ENCODE measurements around the gene ABHD17B.
"Not testable (repeated sequence)": the region's sequence is repeated elsewhere in the genome, so short reads cannot be mapped to it uniquely, and the experiment has no call there.

Gene ABHD17B

GRCh38 chr9:71915495-71915894 is 4.5 kb upstream of the ABHD17B start:
- DNase-seq = no peak

DNA sequence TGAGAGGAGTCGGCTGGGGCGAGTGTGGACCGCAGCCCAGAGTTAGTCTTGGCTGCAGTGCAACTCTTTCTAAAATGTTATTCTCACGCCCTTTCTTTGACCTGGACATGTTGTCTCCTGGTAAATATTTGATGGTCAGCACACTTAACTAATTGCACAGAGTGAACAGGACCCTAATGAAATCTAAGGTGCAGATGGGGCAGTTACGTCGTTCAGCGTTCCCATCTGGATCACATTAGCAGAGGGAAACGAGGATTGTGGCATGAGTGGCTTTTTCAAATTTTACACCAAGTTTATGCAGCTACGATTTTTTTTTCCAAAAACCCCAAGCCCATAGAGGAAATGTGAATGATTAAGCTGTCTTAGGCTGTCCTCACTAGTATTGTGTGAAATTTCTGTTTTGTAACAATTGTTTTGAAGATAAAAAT is 929 bp upstream of the ABHD17B start:
- DNase-seq = no peak

- DNase-seq = peak in 1 of 5 donors; percentile 7
Observed at GRCh38 chr9:71910650-71911060, 338 bp downstream of the ABHD17B start.

- DNase-seq = peak in 4 of 5 donors; percentile 14 to 39 (median 21)
Observed at GRCh38 chr9:71909887-71910649, 925 bp downstream of the ABHD17B start.

GRCh38 chr9:71908825-71909224 is 2.2 kb downstream of the ABHD17B start:
- DNase-seq = no peak

GRCh38 chr9:71904076-71904475 is 6.9 kb downstream of the ABHD17B start:
- no peak for DNase-seq

- DNase-seq = no peak
Observed at GRCh38 chr9:71901695-71902597, 9.0 kb downstream of the ABHD17B start.

DNA sequence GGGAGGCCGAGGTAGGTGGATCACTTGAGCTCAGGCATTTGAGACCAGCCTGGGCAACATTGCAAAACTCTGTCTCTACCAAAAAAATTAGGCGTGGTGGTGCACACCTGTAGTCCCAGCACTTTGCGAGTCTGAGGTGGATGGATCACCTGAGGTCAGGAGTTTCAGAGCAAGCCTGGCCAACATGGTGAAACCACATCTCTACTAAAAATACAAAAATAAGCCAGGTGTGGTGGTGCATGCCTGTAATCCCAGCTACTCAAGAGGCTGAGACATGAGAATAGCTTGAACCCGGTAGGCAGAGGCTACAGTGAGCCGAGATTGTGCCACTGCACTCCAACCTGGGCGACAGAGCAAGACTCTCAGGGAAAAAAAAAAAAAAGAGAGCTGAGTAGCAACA is 12.2 kb downstream of the ABHD17B start:
- not testable (repeated sequence) for DNase-seq

DNA sequence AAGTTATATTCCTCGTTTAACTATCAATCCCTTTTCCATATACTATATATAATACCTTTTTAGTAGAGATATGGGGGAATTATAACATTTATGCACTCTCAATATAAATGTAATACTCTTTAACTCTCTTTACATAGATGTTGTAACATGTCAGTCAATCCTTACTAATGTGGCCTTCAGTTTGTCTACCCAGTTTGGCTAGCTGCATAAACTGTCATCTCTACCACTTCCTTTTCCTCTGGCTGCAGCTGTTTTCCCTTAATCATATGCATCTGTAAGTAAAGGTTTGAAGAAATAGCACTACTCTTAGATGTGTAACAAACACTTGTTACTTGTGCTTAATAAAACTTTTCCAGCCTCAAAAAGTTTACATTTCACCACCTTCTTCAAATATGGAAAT is 13.4 kb downstream of the ABHD17B start:
- peak in 1 of 5 donors; percentile 82 for DNase-seq

DNA sequence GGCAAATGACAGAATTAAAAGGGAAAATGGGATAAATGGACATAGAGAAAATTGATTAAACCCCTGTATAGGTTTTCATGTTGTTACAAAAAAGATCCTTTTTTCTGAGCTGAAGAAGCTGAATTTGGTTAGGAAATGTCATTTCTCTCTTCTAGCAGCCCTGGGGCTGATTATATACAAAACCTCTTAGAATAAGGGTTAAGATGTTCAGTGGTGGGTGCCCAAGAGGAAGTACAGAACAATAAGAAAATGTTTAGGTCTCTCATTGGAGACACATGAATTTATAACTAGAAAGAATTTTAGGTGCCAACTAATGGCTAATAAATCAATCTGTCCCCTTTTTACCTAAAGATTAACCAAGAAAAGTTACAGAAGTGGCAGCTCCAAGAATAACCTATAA is 14.2 kb downstream of the ABHD17B start:
- no peak for DNase-seq

- DNase-seq = peak in 1 of 5 donors; percentile 28
Observed at GRCh38 chr9:71895955-71896354, 15.0 kb downstream of the ABHD17B start.

DNA sequence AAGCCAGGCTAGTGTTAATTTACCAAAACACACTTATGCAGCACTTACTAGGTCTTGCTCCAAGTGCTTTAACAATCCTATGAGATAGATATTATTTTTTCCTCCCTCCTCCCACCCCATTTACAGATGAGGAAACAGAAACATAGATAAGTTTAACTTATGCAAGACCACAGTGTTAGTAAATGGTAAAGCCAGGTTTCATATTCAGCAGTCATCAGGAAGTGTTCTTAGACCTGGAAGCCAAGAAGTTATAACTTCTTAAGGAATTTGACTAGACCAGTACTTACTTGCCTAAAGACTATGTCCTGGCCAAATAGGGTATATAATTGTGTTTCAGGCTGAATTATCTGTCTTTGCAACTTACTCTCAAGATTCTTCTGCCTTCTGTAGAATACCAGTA is 15.9 kb downstream of the ABHD17B start:
- peak in 1 of 5 donors; percentile 25 for DNase-seq

DNA sequence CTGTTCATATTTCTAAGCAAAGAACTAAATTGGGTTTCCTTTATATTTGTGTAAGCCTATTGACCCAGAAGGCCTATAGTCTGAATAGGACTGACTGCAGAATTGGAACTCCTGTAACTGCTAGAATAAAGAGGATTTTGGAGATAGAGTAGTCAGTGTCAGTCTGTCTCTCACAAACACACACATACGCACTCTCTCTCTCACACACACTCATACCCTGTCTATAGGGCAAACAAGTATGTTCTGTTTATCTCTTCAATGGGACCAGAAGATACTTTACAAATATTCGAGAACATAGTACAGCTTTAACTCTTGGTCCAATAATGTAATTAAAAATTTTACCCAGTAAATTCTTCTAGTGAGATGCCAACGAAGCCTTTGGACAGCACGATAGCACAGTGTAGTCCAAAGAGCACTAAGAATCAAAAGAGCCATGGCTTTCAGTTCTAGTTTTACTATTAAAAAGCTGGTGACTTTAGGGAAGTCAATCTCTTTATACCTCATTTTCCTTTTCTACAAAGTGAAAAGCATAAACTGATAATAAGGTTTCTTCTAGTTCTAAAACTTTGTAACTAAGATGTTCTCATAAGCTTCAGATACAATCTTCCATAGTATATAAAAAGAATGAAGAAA is 19.3 kb downstream of the ABHD17B start:
- DNase-seq = no peak

DNA sequence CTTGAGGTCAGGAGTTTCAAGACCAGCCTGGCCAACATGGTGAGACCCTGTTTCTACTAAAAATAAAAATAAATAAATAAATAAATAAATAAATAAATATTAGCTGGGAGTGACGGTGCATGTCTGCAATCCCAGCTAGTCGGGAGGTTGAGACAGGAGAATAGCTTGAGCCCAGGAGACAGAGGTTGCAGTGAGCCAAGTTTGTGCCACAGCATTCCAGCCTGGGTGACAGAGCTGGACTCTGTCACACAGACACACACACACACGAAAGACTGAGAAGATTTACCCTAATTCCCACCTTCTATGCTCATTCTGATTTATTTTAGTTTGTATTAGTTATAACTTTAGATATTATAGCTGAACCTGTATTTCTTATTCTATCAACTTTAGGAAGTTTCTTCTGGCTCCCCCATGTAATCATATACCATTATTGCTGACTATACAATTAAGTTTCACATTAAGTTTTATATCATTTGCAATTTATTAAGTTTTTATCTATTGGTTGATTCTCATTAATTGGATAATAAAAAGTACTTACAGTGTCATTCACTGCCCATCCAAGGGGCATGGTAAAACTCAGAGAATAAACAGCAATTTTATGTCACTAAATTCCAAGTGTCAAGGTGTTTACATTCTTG is 20.8 kb downstream of the ABHD17B start:
- no peak for DNase-seq

DNA sequence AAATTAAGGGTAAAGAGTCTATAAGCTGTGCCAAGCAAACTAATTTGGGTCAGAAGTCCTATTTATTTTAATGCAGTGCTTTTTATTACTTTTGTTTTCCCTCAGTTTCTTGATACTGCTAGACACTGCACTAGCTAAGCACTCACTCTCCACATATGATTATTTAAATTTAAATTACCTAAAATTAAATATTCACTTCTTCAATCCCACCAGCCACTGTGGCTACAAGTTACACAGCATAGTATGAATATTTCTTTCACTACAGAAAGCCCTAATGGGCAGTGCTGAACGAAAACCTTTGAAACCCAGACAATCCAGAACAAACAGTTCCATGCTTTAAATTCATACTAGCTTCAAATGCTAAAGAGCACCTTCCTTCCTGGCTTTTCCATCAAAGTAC is 23.6 kb downstream of the ABHD17B start:
- DNase-seq = no peak

DNA sequence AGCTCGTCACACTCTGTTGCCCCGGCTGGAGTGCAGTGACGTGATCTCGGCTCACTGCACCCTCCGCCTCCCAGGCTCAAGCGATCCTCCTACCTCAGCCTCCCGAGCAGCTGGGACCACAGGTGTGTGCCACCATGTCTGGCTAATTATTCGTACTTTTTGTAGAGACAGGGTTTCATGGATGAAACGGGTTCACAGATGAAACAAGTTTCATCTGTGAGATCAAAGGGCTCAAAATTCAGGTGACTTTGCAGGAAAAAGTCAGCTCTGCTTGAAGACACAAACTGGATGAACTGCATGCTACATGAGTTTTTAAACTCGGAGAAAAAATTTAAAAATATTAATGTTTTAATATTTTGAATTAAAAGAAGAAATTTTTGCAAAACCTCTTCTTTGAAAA is 24.5 kb downstream of the ABHD17B start:
- DNase-seq = no peak

DNA sequence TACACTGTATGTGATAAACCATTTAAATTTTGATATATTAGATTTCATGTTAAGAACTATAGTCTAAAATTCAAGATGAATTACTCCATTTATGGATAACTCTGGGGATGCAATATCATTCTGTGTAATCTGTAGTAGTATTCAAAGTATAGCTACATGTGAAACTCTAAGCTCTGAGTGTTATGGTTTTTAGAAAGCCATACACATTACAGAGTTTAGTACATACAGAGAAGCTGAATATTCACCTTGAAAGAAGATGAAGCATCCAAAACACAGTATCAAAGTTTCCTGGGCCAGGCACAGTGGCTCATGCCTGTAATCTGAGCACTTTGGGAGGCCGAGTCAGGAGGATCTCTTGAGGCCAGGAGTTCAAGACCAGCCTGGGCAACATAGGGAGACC is 25.0 kb downstream of the ABHD17B start:
- peak in 1 of 5 donors; percentile 41 for DNase-seq

DNA sequence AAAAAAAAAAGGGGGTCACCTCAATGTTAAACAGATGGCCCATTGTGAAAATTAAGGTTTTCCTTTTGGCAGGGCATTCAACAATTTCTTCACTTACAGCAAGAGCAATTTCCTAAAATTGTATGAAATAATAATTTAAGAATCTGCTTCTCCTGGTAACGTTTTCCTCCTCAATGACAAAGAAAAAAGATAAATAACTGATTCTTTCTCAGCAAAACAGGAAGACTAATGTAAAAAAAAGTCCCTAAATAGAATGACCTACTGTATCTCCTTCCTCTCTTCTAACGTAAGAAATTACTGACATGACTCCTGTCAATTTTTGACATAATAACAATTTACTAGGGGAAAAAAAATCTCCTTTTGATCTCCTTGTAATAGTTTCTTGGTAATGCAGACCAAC is 25.5 kb downstream of the ABHD17B start:
- DNase-seq = peak in 1 of 5 donors; percentile 25

DNA sequence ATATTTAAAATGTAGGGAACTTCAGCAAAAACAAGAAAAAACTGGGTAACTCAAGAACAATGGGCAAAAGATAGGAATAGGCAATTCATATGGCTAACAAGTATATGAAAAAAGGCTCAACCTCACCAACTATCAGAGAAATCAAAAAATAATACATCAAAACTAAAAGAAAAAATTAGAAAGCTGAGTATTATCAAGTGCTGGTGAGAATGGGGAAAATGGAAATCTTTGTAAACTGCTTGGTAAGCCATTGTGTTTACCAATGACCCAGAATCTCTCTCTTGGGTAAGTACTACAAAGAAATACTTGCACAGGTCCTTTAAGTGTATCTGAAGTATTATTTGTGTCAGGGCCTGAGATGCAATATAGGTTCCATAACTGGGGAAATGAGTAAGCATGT is 27.0 kb downstream of the ABHD17B start:
- no peak for DNase-seq

DNA sequence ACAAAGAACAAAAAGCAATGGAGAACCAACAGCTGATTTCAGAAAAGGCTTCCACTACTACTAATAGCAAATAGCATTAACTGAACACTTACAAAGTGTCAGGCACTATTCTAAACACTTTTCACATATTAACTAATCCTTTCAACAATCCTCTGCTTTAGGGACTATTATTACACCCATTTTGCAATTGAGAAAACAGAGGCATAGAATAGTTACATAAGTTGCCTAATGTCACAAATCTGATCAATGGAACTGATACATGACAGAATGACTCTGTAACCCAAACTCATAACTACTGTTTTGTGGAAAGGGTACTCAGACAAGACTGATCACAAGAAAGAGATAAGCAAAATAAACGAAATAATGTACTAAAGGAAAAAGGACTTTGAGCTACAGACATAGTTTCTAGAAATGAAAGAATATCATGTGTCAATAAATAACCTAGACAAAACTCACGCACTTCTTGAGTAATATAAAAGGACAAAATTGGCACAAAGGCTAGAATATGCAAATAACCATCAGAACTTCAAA is 31.3 kb downstream of the ABHD17B start:
- DNase-seq = no peak

DNA sequence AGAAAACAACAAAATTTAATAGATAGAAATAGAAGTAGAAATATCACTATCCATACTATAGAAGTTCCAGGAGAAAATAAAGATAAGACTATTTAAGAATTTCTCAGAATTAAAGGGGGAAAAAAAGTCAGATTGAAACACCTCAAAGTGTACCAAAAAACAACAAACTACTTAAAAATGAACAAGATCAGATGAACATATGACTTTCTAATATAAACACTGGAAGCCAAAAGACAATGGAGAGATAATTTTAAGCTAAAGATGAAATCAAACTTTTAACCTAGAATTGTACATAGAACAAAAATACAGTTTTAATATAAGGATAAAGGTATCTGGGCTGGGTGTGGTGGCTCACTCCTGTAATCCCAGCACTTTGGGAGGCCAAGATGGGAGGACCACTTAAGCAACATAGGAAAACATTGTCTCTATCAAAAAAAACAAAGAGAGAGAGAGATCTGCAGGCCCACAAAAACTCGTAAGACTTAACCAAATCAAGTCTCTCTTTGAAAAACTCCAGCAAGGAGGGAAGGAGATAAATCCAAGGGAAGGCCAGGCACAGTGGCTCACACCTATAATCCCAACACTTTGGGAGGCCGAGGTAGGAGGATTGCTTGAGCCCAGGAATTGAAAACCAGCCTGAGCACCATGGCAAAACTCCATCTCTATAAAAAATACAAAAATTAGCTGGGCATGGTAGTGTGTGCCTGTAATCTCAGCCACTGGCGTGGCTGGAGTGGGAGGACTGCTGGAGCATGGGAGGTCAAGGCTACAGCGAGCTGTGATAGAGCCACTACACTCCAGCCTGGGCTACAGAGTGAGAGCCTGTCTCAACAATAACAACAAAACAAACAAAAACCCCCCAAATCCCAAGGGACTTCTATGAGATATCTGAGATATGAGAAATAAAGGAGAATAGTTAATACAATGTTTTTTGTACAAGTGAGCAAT is 32.4 kb downstream of the ABHD17B start:
- no peak for DNase-seq
